OCI-LY7 (cell line): Measurements from ENCODE around the gene MSL3. TPM values are rescaled to one million over a fixed set of nuclear protein-coding genes. Genes with fewer than 3 reads are reported as not detected.

Source experiments
- BruUV-seq: library from RNA; stranded (reverse); fragments of 400-500 nt; replicated peaks from 2 replicates; lab custom pipeline; 2021; lab: Mats Ljungman, UMichigan
- CTCF ChIA-PET: fragments of 300-600 bp; sonication (Branson Sonifier 250); formaldehyde crosslinking; loops from one replicate; lab custom pipeline; 2022; ENCODE audit warnings: antibody characterized with exemption; ENCODE audit not compliant: unreplicated experiment; lab: Charles Lee
- POLR2A ChIA-PET: fragments of 300-600 bp; sonication (Branson Sonifier 250); formaldehyde crosslinking; loops from one replicate; lab custom pipeline; 2022; ENCODE audit warnings: antibody characterized with exemption; lab: Charles Lee
- DNase-seq: peaks from one replicate; pipeline ENCODE4 v3.0.0-alpha.2; 2015; ENCODE audit warnings: low spot score
- H2AFZ ChIP-seq: fragments of 200-600 bp; sonication (generic), shearing (Covaris generic); 2 replicates; pipeline ENCODE4 v1.6.1; 2014; ENCODE audit warnings: mild to moderate bottlenecking, antibody characterized with exemption, low read length, moderate library complexity
- H3K27ac ChIP-seq: fragments of 200-600 bp; sonication (generic); 2 replicates; pipeline ENCODE4 v1.5.1; 2014; ENCODE audit warnings: mixed run types, low read depth, mild to moderate bottlenecking, moderate library complexity, low read length, inconsistent platforms; ENCODE audit not compliant: poor library complexity, severe bottlenecking
- H3K36me3 ChIP-seq: fragments of 200-600 bp; sonication (generic); 2 replicates; pipeline ENCODE4 v1.6.1; 2014; ENCODE audit warnings: mild to moderate bottlenecking, antibody characterized with exemption, low read length, moderate library complexity, mixed read lengths; ENCODE audit not compliant: insufficient read depth
- H3K4me1 ChIP-seq: fragments of 200-600 bp; sonication (generic); 2 replicates; pipeline ENCODE4 v1.5.1; 2014; ENCODE audit warnings: mild to moderate bottlenecking, low read length; ENCODE audit not compliant: insufficient read depth, poor library complexity, severe bottlenecking
- H3K4me2 ChIP-seq: fragments of 200-600 bp; sonication (generic); 2 replicates; pipeline ENCODE4 v1.6.1; 2014; ENCODE audit warnings: mild to moderate bottlenecking, low read length
- H3K4me3 ChIP-seq: fragments of 200-600 bp; sonication (generic); 2 replicates; pipeline ENCODE4 v1.5.1; 2014; ENCODE audit warnings: mild to moderate bottlenecking, low read depth, low read length; ENCODE audit not compliant: poor library complexity, severe bottlenecking
- H3K79me2 ChIP-seq: fragments of 200-600 bp; sonication (generic); 2 replicates; pipeline ENCODE4 v1.6.1; 2016; ENCODE audit warnings: low read depth, mild to moderate bottlenecking, low read length, moderate library complexity, mixed read lengths; ENCODE audit not compliant: insufficient read depth
- H3K9me2 ChIP-seq: fragments of 200-600 bp; sonication (generic); 2 replicates; pipeline ENCODE4 v1.6.1; 2016; ENCODE audit warnings: mild to moderate bottlenecking, low read length, mixed read lengths; ENCODE audit not compliant: insufficient read depth
- H3K9me3 ChIP-seq: fragments of 200-600 bp; sonication (generic); 2 replicates; pipeline ENCODE4 v1.6.1; 2014; ENCODE audit warnings: mild to moderate bottlenecking, mixed run types, low read length, mixed read lengths
- H4K20me1 ChIP-seq: fragments of 200-600 bp; sonication (generic); 2 replicates; pipeline ENCODE4 v1.6.1; 2014; ENCODE audit warnings: mild to moderate bottlenecking, antibody characterized with exemption, low read length, moderate library complexity, mixed read lengths; ENCODE audit not compliant: insufficient read depth
- EZH2phosphoT487 ChIP-seq: fragments of 200-600 bp; sonication (generic); IDR thresholded peaks from 2 replicates; pipeline ENCODE4 v1.6.1; 2018; ENCODE audit warnings: low read depth, borderline replicate concordance, mild to moderate bottlenecking, mixed run types, antibody characterized with exemption, low read length, moderate library complexity, mixed read lengths
- intact Hi-C: fragments of 100-400 bp; cut with micrococcal nuclease; formaldehyde crosslinking; loops from one replicate; pipeline ENCODE4 v1.10.0; 2022; ENCODE audit not compliant: unreplicated experiment
- total RNA-seq, 2 experiments: library from RNA; depleted of rRNA in 1 of 2; stranded (reverse); fragments of >200 nt in 1 of 2; shearing (Covaris generic) in 1 of 2; gene quantifications; 2 replicates each; pipeline ENCODE4 v1.2.3, GENCODE V29; 2014 to 2022
- TF ChIP-seq, protein P1 (sequence below): fragments of 200-600 bp; sonication (generic); conservative IDR thresholded peaks from 2 replicates; pipeline ENCODE4 v1.5.1; 2014; ENCODE audit warnings: mild to moderate bottlenecking, antibody characterized with exemption, low read length, moderate library complexity, mixed read lengths

Gene MSL3
- total RNA-seq, 2 experiments from 2014 or later, result 40.7 to 42.5 TPM

GRCh38 chrX:11759461-11760311 lies 1.6 kb downstream of the MSL3 start:
- no peak for TF ChIP-seq EZH2phosphoT487
- TF ChIP-seq, protein P1, sequence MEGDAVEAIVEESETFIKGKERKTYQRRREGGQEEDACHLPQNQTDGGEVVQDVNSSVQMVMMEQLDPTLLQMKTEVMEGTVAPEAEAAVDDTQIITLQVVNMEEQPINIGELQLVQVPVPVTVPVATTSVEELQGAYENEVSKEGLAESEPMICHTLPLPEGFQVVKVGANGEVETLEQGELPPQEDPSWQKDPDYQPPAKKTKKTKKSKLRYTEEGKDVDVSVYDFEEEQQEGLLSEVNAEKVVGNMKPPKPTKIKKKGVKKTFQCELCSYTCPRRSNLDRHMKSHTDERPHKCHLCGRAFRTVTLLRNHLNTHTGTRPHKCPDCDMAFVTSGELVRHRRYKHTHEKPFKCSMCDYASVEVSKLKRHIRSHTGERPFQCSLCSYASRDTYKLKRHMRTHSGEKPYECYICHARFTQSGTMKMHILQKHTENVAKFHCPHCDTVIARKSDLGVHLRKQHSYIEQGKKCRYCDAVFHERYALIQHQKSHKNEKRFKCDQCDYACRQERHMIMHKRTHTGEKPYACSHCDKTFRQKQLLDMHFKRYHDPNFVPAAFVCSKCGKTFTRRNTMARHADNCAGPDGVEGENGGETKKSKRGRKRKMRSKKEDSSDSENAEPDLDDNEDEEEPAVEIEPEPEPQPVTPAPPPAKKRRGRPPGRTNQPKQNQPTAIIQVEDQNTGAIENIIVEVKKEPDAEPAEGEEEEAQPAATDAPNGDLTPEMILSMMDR, result no peak
- intact Hi-C loops, result loop anchor here (5.0 kb wide), 1 partner anchor 397 kb away; no protein-coding TSS in a partner anchor
- Histone ChIP-seq H3K79me2 (peaks cover 23% of the 10 kb centered on the region; the same call in 1 of the 2 replicates), H3K4me3 (peak overlapping the region; percentile 95), H3K9me2 (no peaks in the 10 kb centered on the region), H3K9me3 (no peaks in the 10 kb centered on the region), H3K27ac (peak overlapping the region; percentile 99), H3K4me2 (peak overlapping the region; percentile 98), H2AFZ (peak overlapping the region; percentile 82; the same call in 1 of the 2 replicates), H3K36me3 (peaks cover 37% of the 10 kb centered on the region), H4K20me1 (no peaks in the 10 kb centered on the region), H3K4me1 (peaks cover 20% of the 10 kb centered on the region)
- DNase-seq, result peak; percentile 89
- TSS peak; percentile 70 for BruUV-seq
- ChIA-PET POLR2A (interaction anchor here (0.7 to 2.2 kb wide), 4 partner anchors 8 to 200 kb away, joined by 3 to 5 read pairs (median 3); no protein-coding TSS in a partner anchor), CTCF (no interaction called here)

- Histone ChIP-seq H3K4me1 (peaks cover 20% of the 10 kb centered on the region), H3K4me2 (peak overlapping the region; percentile 98), H2AFZ (no peak overlapping the region), H3K9me2 (no peaks in the 10 kb centered on the region), H4K20me1 (no peaks in the 10 kb centered on the region), H3K36me3 (peaks cover 50% of the 10 kb centered on the region), H3K4me3 (peak overlapping the region; percentile 95), H3K9me3 (no peaks in the 10 kb centered on the region), H3K27ac (peak overlapping the region; percentile 99), H3K79me2 (peaks cover 23% of the 10 kb centered on the region; the same call in 1 of the 2 replicates)
- ChIA-PET POLR2A (interaction anchor here (1.3 kb wide), 1 partner anchor 32 kb away, joined by 5 read pairs; no protein-coding TSS in a partner anchor), CTCF (no interaction called here)
- no TSS peak for BruUV-seq
- DNase-seq, result no peak
- TF ChIP-seq, protein P1, result no peak
- no peak for TF ChIP-seq EZH2phosphoT487
- intact Hi-C loops, result no loop called here
These were observed 2.9 kb downstream of the MSL3 start for GRCh38 chrX:11760958-11761357.
